Ovary (tissue), 9 donors: ENCODE measurements around the gene QSOX2. TPM values are rescaled to one million over a fixed set of nuclear protein-coding genes. Genes with fewer than 3 reads are reported as not detected.

Experiments used
- DNase-seq, 5 donors: peaks; one replicate each; pipeline ENCODE4 v3.0.0-alpha.2; 2019 to 2020
- H3K27ac ChIP-seq, 2 donors: fragments of 200-600 bp; one replicate each; pipeline versions ENCODE4 v1.5.1 to v1.8.0; 2019 to 2022
- H3K27me3 ChIP-seq: fragments of 200-600 bp; one replicate; pipeline ENCODE4 v1.8.0; 2022
- H3K36me3 ChIP-seq: fragments of 200-600 bp; sonication (generic); one replicate; pipeline ENCODE4 v1.5.1; 2019
- H3K4me1 ChIP-seq: one replicate; pipeline ENCODE4 v1.8.1; 2013; ENCODE audit warnings: mild to moderate bottlenecking, moderate library complexity; ENCODE audit not compliant: insufficient read depth
- H3K4me3 ChIP-seq: fragments of 200-600 bp; sonication (generic); one replicate; pipeline ENCODE4 v1.5.1; 2017
- H3K9me3 ChIP-seq, 2 donors: fragments of 200-600 bp in 1 of 2; sonication (generic) in 1 of 2; one replicate each; pipeline versions ENCODE4 v1.5.1 to v1.8.1; 2013 to 2019; ENCODE audit warnings: mild to moderate bottlenecking in 1 of 2, moderate library complexity in 1 of 2
- EP300 ChIP-seq: sonication (generic); formaldehyde crosslinking; IDR thresholded peaks from one replicate; pipeline ENCODE4 v1.6.1; 2017; ENCODE audit warnings: antibody characterized with exemption
- POLR2A ChIP-seq: fragments of 450-650 bp; IDR thresholded peaks from one replicate; pipeline ENCODE4 v1.6.1; 2017; ENCODE audit warnings: antibody characterized with exemption, mild to moderate bottlenecking, moderate library complexity
- WGBS, 3 donors: extraction: QIAGEN DNeasy Blood & Tissue Kit in 1 of 3; methylation state at CpG; one replicate each; pipeline versions ENCODE4 v1.1.5 to v1.1.7; 2013 to 2017; 5-methylcytosine and 5-hydroxymethylcytosine counted together
- intact Hi-C, 4 donors: fragments of 100-400 bp; cut with DNase I; formaldehyde crosslinking; loops; one replicate each; pipeline versions ENCODE4 v1.11.0 to v1.15.1; 2022 to 2023
- polyA plus RNA-seq, 2 donors: library from polyadenylated mRNA; stranded (reverse); fragments of 200-250 nt in 1 of 2; fragments of 350-450 nt in 1 of 2; fragmentation: Illumina TruSeq in 1 of 2; extraction: RNeasy Lipid Tissue Mini Kit (QIAGEN cat#74804) in 1 of 2; gene quantifications; one replicate each; pipeline ENCODE4 v1.2.3, GENCODE V29; 2013 to 2014
- total RNA-seq, 7 donors: library from RNA; depleted of rRNA in 2 of 7; stranded (reverse); fragments of >200 nt in 2 of 7; fragmentation: NEBNext Ultra II Directional in 3 of 7; extraction: Animal tissue kit (Norgen Biotek cat#: 25700) in 3 of 7; gene quantifications; one replicate each; pipeline versions ENCODE4 v1.1.0 to v1.2.4, GENCODE V29; 2016 to 2023
- TF ChIP-seq, protein P1 (sequence below), 3 donors: fragments of 450-650 bp in 2 of 3; fragments of 200-600 bp in 1 of 3; IDR thresholded peaks; one replicate each; pipeline versions ENCODE4 v1.5.1 to v1.8.0; 2016 to 2022; ENCODE audit warnings: antibody characterized with exemption in 3 of 3, mild to moderate bottlenecking in 1 of 3
- donor health status: DM: no; HTN: no; CAD: no; lungs with moderate emphysema.
- donor health status: DM: no; HTN: no; CAD: no.
- donor health status: Bipolar disorder and iron deficiency.
- donor health status: DM: yes; HTN: yes; CAD: no.
- donor health status: DM: no; HTN: no; CAD: no.
- donor health status: DM: yes; HTN: yes; CAD: no.

QSOX2 gene
- total and polyA plus RNA-seq, 9 donors, result 5.6 to 14.3 (median 7.8) TPM

DNA sequence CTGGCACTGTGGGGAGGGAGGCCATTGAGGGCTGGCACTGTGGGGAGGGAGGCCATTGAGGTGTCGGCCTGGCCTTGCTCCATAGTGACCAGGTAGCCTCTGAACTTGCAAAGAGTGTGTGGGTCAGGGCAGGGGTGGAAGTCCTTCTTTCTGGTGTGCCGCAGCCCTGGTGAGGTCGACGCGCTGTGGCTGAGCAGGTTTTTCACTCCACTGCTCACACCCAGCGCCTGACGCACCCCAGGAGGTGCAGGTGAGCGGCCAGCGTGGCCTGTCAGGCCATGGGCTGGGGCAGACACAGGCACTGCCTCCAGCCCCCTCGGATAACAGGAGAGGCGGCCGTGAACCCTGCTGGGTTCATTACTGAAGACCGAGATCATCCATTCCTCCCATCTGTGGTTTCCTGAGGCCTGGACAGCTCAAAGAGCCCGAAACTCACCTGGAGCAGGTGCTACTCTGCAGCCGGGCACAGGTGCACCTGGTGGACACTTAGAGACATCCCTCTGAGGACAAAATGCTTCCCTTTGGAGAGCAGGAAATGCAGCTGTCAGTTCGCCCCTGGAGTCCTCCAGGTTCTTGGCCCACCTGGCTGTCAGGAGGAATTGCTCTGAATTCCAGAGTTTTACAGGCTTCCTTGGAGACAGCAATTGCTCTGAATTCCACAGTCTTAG is 73.1 kb downstream of the QSOX2 start:
- Histone ChIP-seq H3K4me3 (no peak overlapping the region), H3K27ac (no peak overlapping the region), H3K4me1 (no peaks in the 10 kb centered on the region), H3K9me3 (no peaks in the 10 kb centered on the region), H3K27me3 (no peaks in the 10 kb centered on the region), H3K36me3 (no peaks in the 10 kb centered on the region)
- WGBS, 3 donors, result 70 to 84% (median 73%) methylated on average over 14 to 16 of the region's 16 CpGs
- TF ChIP-seq, protein P1, sequence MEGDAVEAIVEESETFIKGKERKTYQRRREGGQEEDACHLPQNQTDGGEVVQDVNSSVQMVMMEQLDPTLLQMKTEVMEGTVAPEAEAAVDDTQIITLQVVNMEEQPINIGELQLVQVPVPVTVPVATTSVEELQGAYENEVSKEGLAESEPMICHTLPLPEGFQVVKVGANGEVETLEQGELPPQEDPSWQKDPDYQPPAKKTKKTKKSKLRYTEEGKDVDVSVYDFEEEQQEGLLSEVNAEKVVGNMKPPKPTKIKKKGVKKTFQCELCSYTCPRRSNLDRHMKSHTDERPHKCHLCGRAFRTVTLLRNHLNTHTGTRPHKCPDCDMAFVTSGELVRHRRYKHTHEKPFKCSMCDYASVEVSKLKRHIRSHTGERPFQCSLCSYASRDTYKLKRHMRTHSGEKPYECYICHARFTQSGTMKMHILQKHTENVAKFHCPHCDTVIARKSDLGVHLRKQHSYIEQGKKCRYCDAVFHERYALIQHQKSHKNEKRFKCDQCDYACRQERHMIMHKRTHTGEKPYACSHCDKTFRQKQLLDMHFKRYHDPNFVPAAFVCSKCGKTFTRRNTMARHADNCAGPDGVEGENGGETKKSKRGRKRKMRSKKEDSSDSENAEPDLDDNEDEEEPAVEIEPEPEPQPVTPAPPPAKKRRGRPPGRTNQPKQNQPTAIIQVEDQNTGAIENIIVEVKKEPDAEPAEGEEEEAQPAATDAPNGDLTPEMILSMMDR (IDR thresholded peaks at IDR 0.05), result no peak
- TF ChIP-seq EP300, result no peak
- TF ChIP-seq POLR2A, result no peak
- intact Hi-C loops, result loop anchor here in 1 of 4 donors (10.0 kb wide), 1 partner anchor 112 kb away; no protein-coding TSS in a partner anchor
- no peak for DNase-seq

DNA sequence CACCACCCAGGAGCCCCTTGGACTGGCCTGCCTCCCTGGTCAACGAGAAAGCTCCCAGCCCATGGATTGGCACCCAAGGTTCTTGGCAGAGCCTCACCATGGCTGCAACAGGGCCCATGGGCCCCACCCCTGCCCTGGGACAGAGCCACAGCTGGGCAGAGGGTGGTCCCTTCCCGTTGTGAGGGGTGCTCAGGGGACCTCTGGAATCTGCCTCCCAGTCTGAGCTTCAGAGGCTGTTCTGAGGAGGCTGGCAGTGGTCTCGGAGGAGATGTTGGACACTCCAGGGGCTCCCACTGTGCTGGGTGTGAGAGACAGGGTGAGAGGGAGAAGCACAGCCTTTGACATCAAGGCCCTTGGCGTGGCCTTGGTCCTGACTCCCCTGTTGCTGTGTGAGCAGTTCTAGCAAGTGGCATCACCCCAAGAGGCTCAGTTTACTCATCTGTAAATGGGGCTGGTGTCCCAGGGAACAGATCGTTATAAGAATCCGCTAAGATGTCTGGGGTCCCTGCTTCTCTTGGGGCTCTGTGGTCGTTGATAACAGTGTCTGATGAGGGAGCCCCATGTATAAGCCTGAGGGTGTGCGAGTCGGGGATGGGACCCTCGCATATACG is 73.7 kb downstream of the QSOX2 start:
- Histone ChIP-seq H3K9me3 (no peaks in the 10 kb centered on the region), H3K4me3 (no peak overlapping the region), H3K27me3 (no peaks in the 10 kb centered on the region), H3K36me3 (no peaks in the 10 kb centered on the region), H3K4me1 (no peaks in the 10 kb centered on the region), H3K27ac (no peak overlapping the region)
- 70 to 74% (median 70%) methylated on average over 11 of the region's 11 CpGs for WGBS, 3 donors
- TF ChIP-seq EP300 (no peak), POLR2A (no peak)
- TF ChIP-seq, protein P1 (IDR thresholded peaks at IDR 0.05), result no peak
- intact Hi-C loops, result loop anchor here in 1 of 4 donors (10.0 kb wide), 1 partner anchor 113 kb away; no protein-coding TSS in a partner anchor
- no peak for DNase-seq

DNA sequence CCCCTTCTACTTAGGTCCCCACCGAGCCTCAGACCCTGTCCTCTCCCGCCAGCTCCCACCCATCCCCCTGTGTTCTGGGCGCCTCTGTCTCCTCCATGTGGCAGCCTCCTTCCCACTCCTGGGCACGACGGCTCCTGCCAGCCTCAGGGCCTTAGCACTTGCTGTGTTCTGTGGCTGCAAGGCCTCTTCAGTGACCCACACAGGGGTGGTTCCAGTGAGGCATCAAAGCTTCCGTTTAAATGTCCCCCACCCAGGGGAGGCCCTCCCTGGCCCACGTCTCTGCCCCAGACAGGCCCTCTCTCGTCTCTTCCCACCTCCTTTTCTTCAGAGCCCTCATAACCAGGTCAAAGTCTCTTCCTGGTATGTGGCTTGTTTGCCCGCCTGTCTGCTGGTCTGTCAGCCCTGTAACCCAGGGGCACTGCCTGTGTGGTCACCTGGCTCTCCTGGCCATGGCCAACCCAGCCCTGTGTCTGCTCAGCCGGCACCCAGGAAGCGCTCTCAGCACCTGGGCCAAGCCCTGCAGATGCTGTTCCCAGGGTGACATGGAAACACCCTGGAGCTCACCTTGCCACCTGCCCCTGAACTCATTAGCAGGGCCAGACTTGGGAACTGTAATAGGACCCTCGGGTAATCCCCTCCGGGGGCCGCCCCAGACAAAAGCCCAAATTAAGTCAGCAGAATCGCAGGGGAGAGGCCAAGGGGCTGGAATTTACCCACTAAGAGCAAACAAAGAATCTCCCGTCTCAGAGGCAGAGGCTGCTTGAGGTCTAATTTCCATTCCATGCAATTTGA is 74.4 kb downstream of the QSOX2 start:
- Histone ChIP-seq H3K4me1 (no peaks in the 10 kb centered on the region), H3K27ac (no peak overlapping the region), H3K36me3 (no peaks in the 10 kb centered on the region), H3K4me3 (no peak overlapping the region), H3K9me3 (no peaks in the 10 kb centered on the region), H3K27me3 (no peaks in the 10 kb centered on the region)
- TF ChIP-seq POLR2A, result no peak
- TF ChIP-seq, protein P1 (IDR thresholded peaks at IDR 0.05), result no peak
- no peak for TF ChIP-seq EP300
- WGBS, 3 donors, result 39 to 45% (median 45%) methylated on average over 15 to 16 of the region's 16 CpGs
- no peak for DNase-seq
- intact Hi-C loops, result loop anchor here in 1 of 4 donors (10.0 kb wide), 1 partner anchor 114 kb away; no protein-coding TSS in a partner anchor
